ENCODE measurements around the gene SLC45A3. TPM values are rescaled to one million over a fixed set of nuclear protein-coding genes. Genes with fewer than 3 reads are reported as not detected.

Gene SLC45A3
- total RNA-seq, 1 experiment from 2014 or later = 16.7 TPM

DNA sequence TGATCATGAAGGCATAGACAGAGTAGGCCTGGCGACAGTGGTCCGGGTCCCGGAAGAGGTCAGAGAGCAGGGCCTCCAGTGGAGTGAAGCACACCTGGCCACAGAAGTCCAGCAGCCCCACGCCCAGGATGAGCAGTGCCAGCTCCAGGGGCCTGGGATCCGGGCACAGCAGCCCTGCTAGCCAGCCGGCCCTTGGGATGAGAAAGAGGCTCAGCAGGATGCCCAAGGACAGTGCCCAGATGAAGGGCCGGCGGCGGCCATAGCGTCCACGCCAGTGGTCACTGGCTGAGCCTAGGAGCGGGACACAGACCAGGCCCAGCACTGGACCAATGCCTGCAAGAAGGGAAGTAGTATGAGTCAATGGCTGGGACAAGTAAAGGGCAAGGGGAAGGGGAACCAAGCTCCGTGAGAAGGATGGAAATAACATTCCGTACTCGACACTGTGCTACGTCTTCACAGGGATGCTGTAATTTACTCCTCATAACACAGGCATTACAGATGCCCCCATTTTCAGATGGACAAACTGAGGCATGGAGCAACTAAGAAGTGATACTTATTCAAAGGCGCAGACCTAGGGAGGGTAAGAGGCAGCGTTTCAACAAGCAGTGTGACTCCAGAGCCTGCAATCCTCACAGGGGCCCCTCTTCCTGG, 16.9 kb downstream of the SLC45A3 start:
- no peak overlapping the region for H3K9ac ChIP-seq (ENCODE audit: extremely low read depth, insufficient read length, low read length)
- no peak overlapping the region for H3K4me2 ChIP-seq (ENCODE audit: insufficient read depth, insufficient read length, low read length)
- no peaks in the 10 kb centered on the region for H3K23me2 ChIP-seq (ENCODE audit: insufficient read length, low read depth, low read length, poor library complexity, severe bottlenecking)
- peaks cover 56 to 63% of the 10 kb centered on the region in 2 experiments for H3K4me1 Mint-ChIP-seq
- no peaks in the 10 kb centered on the region for H4K20me1 ChIP-seq (ENCODE audit: control insufficient read depth, insufficient read depth, insufficient read length)
- no peak overlapping the region for H2BK12ac ChIP-seq (ENCODE audit: insufficient read length, low read depth, low read length)
- H2BK5ac ChIP-seq (ENCODE audit: insufficient read length, low read length) = no peak overlapping the region
- H2BK120ac ChIP-seq (ENCODE audit: low read depth, low read length, poor library complexity, severe bottlenecking) = no peak overlapping the region
- H3T11ph ChIP-seq (ENCODE audit: low read length) = no peak overlapping the region
- H3K79me1 ChIP-seq (ENCODE audit: insufficient read depth, low read depth, low read length, poor library complexity, severe bottlenecking) = no peaks in the 10 kb centered on the region
- H3K27me3 Mint-ChIP-seq (ENCODE audit: low read depth) = no peaks in the 10 kb centered on the region
- TF ChIP-seq, protein P1, sequence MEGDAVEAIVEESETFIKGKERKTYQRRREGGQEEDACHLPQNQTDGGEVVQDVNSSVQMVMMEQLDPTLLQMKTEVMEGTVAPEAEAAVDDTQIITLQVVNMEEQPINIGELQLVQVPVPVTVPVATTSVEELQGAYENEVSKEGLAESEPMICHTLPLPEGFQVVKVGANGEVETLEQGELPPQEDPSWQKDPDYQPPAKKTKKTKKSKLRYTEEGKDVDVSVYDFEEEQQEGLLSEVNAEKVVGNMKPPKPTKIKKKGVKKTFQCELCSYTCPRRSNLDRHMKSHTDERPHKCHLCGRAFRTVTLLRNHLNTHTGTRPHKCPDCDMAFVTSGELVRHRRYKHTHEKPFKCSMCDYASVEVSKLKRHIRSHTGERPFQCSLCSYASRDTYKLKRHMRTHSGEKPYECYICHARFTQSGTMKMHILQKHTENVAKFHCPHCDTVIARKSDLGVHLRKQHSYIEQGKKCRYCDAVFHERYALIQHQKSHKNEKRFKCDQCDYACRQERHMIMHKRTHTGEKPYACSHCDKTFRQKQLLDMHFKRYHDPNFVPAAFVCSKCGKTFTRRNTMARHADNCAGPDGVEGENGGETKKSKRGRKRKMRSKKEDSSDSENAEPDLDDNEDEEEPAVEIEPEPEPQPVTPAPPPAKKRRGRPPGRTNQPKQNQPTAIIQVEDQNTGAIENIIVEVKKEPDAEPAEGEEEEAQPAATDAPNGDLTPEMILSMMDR (conservative IDR thresholded peaks at IDR 0.05) = no peak
- no peak for DNase-seq
- H4K91ac ChIP-seq (ENCODE audit: insufficient read length, low read depth, low read length) = no peak overlapping the region
- H3K27me3 ChIP-seq (ENCODE audit: insufficient read depth, low read length) = no peaks in the 10 kb centered on the region
- no peak overlapping the region for H3K18ac ChIP-seq (ENCODE audit: insufficient read length, low read depth, low read length)
- H2AK5ac ChIP-seq (ENCODE audit: insufficient read length, low read length) = no peak overlapping the region
- peaks cover 4 to 40% (median 32%) of the 10 kb centered on the region in 3 experiments; a peak in 6 of 7 replicates for H3K36me3 Mint-ChIP-seq (ENCODE audit: insufficient read depth in 1 of 3, low read depth in 3 of 3)
- no peak overlapping the region for H3K4me3 Mint-ChIP-seq
- peaks cover 5% of the 10 kb centered on the region; the same call in 1 of the 2 replicates for H3K4me1 ChIP-seq (ENCODE audit: insufficient read depth, low read length)
- peak overlapping the region in 1 of 3 experiments; percentile 39; a peak in 1 of 7 replicates for H3K27ac Mint-ChIP-seq
- H3K79me2 ChIP-seq (ENCODE audit: insufficient read depth, low read length) = peaks cover 2% of the 10 kb centered on the region; the same call in 1 of the 2 replicates
- no peak overlapping the region for H2BK15ac ChIP-seq (ENCODE audit: low read depth, low read length)
- no peak overlapping the region for H3K56ac ChIP-seq (ENCODE audit: insufficient read length, low read depth, low read length)
- H3K9me3 Mint-ChIP-seq = no peaks in the 10 kb centered on the region
- H3K4ac ChIP-seq (ENCODE audit: low read depth, low read length) = no peak overlapping the region
- H3K14ac ChIP-seq (ENCODE audit: insufficient read depth, low read length) = no peak overlapping the region
- H2AFZ ChIP-seq (ENCODE audit: low read length) = no peak overlapping the region
- no peak overlapping the region for H2BK20ac ChIP-seq (ENCODE audit: low read depth, low read length, poor library complexity, severe bottlenecking)
- H4K5ac ChIP-seq (ENCODE audit: insufficient read length, low read depth, low read length) = no peak overlapping the region
- no peak overlapping the region for H3K27ac ChIP-seq (ENCODE audit: insufficient read length, low read depth, low read length)
- no peak overlapping the region for H3K23ac ChIP-seq (ENCODE audit: insufficient read length, low read depth, low read length)
- no peak overlapping the region for H4K8ac ChIP-seq (replicated peaks; ENCODE audit: insufficient read length, low read depth, low read length)
- WGBS (ENCODE audit: extremely low coverage, insufficient read length, low lambda C conversion rate) = no CpG with 5 or more reads among the region's 18 CpGs
- no peaks in the 10 kb centered on the region for H3K9me3 ChIP-seq (ENCODE audit: control insufficient read depth, low read depth, low read length)
